HUES48 (cell line): ENCODE data around the gene NPC1L1.

Experiments used
- H3K27ac ChIP-seq: one replicate; pipeline ENCODE4 v1.7.0; 2013; ENCODE audit warnings: low read depth, low read length, inconsistent platforms
- H3K27me3 ChIP-seq: 2 replicates; pipeline ENCODE4 v1.6.1; 2013; ENCODE audit warnings: mild to moderate bottlenecking, low read length; ENCODE audit not compliant: control insufficient read depth, insufficient read depth
- H3K36me3 ChIP-seq: 2 replicates; pipeline ENCODE4 v1.6.1; 2013; ENCODE audit warnings: low read length; ENCODE audit not compliant: control insufficient read depth, insufficient read depth
- H3K4me1 ChIP-seq: 2 replicates; pipeline ENCODE4 v1.6.1; 2013; ENCODE audit warnings: mild to moderate bottlenecking, low read length; ENCODE audit not compliant: control insufficient read depth, insufficient read depth
- H3K4me3 ChIP-seq: 2 replicates; pipeline ENCODE4 v1.5.1; 2013; ENCODE audit warnings: mild to moderate bottlenecking, low read depth, low read length
- H3K9ac ChIP-seq: 2 replicates; pipeline ENCODE4 v1.6.1; 2013; ENCODE audit warnings: mild to moderate bottlenecking, low read depth, low read length, moderate library complexity
- H3K9me3 ChIP-seq: 2 replicates; pipeline ENCODE4 v1.6.1; 2013; ENCODE audit warnings: low read length; ENCODE audit not compliant: control insufficient read depth, insufficient read depth

The NPC1L1 gene

DNA sequence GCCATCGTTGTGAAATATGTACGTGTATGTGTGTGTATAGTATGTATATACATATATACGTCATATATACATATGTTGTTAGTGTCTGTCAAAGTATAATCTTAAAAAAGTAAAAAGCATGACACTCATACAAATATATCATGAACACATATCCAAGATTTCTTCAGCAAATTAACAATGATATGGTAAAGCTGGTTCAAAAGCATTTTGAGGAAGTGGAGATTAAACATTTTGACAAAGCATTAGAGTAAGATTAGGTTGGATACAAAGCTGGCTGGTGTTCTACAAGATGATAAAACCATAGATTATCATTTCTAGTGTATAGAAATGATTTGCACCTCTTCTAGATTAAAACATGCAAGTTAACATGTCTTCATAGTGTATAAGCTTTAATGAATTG lies 49.9 kb downstream of the NPC1L1 start:
- Histone ChIP-seq H3K9ac (peak overlapping the region; percentile 97), H3K27me3 (no peaks in the 10 kb centered on the region), H3K4me3 (peak overlapping the region; percentile 96), H3K27ac (peak overlapping the region; percentile 100), H3K36me3 (no peaks in the 10 kb centered on the region), H3K9me3 (no peaks in the 10 kb centered on the region), H3K4me1 (peaks cover 9% of the 10 kb centered on the region; the same call in 1 of the 2 replicates)

DNA sequence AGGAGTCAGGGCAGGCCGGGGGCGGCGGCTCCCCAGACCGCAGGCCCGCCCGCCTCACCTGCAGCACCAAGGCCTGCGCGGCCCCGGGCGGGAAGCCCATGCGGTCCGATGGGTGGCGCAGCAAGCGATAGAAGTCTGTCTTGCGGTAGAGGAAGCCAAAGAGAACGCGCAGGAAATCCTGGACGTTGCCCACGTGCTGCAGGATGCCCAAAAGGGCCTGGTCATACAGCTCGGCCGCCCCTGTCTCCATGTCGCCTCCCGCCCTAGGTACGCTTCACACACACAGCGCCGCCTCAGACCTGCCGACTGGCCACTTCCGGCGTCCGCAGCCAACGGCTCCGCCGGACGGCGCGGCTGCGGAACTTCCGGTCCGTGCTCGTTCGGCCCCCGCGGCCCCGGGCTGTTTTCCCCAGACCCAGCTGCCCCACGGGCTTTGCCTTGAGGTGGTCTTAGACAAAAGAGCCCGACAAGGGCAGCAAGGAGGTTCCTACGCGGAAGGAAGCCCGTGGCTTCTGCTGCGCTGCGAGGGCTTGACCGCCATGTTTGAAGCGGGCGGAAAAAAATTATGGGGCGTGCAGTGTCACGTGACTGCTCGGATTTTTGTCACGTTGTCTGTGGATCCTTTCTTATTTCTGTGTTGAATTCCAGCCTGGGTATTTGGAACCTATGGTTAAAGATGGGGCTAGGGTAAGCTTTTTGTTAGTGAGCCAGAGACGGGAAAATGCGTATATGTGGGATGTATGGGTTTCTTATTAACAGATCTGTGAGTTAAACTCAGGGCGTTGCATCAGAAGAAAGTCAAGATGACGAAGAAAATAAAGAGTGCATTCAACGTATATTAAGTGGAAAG lies 50.6 kb downstream of the NPC1L1 start, which contains the start of gene NUDCD3:
Gene NUDCD3 (minus strand): TSS at position 308 of the 850 bp plus-strand sequence. CDS start 58 bp downstream, at position 250.
- no peaks in the 10 kb centered on the region for H3K9me3 ChIP-seq
- peaks cover 2% of the 10 kb centered on the region; the same call in 1 of the 2 replicates for H3K36me3 ChIP-seq
- H3K4me1 ChIP-seq: peaks cover 9% of the 10 kb centered on the region; the same call in 1 of the 2 replicates
- peak within 1 kb of the TSS; percentile 97 for H3K9ac ChIP-seq
- peak within 1 kb of the TSS; percentile 100 for H3K27ac ChIP-seq
- peak within 1 kb of the TSS; percentile 96 for H3K4me3 ChIP-seq
- H3K27me3 ChIP-seq: no peaks in the 10 kb centered on the region

DNA sequence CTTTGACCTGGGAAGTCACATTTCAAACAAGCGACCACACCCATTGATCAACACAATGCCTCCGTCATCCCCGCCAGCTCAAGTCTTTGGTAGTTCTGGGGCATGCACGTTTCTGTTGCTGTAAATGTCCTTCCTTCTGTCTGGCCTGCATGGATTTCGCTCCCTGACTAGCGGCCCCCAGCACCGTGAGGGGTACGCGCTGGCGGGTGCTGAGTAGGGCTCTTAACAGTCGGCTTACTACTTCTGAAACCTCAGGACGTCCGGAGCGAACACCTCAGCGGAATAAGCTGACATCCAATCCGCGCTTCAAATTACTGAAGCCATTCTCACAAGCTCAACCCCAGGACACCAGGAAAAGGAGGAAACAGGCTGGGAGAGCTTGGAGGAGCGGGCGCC lies 51.2 kb downstream of the NPC1L1 start:
- Histone ChIP-seq H3K27ac (peak overlapping the region; percentile 100), H3K27me3 (no peaks in the 10 kb centered on the region), H3K4me1 (peaks cover 9% of the 10 kb centered on the region; the same call in 1 of the 2 replicates), H3K36me3 (peaks cover 8% of the 10 kb centered on the region), H3K9me3 (no peaks in the 10 kb centered on the region), H3K9ac (peak overlapping the region; percentile 97), H3K4me3 (peak overlapping the region; percentile 96)

DNA sequence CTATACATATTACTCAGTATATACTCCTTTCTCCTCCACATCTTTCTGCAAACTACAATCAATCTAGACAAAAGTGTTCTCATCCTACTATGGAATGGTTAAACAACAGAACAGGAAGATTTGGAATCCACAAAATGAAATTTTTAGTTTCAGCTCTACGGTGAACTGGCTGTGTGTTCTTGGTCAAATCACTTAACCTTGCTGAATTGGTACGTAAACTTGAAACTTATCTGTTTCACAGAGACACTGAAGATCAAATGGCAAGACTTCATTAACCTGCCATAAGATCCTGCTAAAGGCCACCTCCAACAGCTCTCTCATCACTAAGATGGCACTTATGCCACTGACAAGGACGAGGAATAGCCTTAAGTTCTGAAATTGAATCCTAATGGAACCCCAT lies 52.2 kb downstream of the NPC1L1 start:
- Histone ChIP-seq H3K36me3 (peaks cover 18% of the 10 kb centered on the region), H3K9ac (no peak overlapping the region), H3K4me3 (peak overlapping the region; percentile 96), H3K9me3 (no peaks in the 10 kb centered on the region), H3K27me3 (no peaks in the 10 kb centered on the region), H3K27ac (no peak overlapping the region), H3K4me1 (peaks cover 9% of the 10 kb centered on the region; the same call in 1 of the 2 replicates)

DNA sequence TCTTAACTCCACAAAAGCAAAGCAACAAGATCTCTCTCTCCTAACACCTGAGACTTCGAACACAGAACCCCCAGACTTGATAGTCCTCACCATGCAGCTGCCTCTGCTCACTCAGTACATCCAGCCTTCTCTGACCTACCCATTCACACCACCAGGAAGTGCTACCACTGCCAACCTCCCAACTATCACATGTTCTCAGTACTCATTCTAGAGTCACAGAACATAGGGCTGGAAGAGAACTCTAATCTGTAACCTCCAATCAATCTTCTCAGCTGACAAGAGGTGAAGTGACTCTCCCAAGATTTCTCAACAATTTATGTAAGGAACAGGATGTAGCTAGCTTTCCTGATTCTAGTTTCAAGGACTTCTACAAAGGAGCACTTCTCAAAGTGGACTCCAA lies 54.4 kb downstream of the NPC1L1 start:
- Histone ChIP-seq H3K27ac (no peak overlapping the region), H3K36me3 (peaks cover 41% of the 10 kb centered on the region), H3K4me3 (no peak overlapping the region), H3K27me3 (no peaks in the 10 kb centered on the region), H3K9me3 (no peaks in the 10 kb centered on the region), H3K4me1 (peaks cover 9% of the 10 kb centered on the region; the same call in 1 of the 2 replicates), H3K9ac (no peak overlapping the region)

DNA sequence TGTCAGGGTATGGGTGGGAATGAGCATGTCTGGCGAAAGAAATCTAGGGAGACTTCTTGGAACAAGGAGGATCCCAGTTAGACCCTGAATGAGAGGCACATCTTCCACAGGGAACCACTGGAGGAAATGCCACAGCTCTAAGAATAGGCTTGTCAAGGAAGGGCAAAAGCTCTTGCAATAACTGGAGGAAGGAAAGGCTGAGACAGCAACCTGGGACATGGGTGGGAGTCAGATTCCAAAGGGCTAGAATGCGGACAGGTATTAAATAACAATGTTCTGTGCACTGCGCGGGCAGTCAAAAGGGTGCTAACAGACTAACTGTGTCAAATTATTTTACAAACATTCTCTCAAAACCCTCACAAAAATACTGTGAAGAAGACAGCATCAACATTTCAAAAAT lies 55.1 kb downstream of the NPC1L1 start:
- Histone ChIP-seq H3K9ac (no peak overlapping the region), H3K4me3 (no peak overlapping the region), H3K27ac (no peak overlapping the region), H3K27me3 (no peaks in the 10 kb centered on the region), H3K4me1 (peaks cover 5% of the 10 kb centered on the region; the same call in 1 of the 2 replicates), H3K36me3 (peaks cover 48% of the 10 kb centered on the region), H3K9me3 (no peaks in the 10 kb centered on the region)

DNA sequence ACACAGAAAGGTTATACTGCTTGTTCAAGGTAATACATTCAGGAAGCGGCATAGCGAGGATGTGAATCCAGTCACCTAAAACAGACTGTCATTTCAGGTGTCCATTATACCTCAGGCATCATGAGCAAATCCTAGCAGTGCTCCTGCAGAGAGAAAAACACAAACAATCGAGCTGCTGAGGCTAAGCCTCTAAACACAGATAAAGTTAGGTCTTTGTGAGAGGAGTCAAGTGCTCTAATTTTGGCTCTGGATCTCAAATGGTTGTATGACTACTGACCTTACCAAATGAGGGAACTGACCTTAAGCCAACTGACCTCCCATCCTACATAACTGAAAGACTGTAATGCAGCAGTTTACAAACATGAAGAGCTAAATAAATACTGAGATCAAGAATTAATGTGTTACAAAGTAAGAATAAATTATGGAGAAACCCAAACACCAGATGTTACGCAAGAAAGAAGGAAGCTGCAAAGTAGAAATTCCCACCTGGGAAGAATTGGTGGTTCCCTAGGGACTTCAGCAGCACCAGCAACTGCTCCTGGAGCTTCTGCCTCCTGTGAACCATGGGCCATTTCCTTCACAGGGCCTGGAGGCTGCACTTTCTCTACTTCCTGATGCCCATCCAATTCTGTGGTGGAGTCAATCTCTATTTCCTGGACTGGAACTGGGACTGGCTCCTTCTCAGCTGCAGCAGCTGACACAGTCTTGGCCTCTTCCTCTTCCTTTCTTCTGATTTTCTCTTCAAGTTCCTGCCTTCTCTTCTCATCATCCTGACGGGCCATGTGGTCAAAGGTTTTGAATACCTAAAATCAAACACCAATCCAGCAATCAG lies 56.4 kb downstream of the NPC1L1 start:
- Histone ChIP-seq H3K9ac (no peak overlapping the region), H3K4me1 (peaks cover 5% of the 10 kb centered on the region; the same call in 1 of the 2 replicates), H3K4me3 (no peak overlapping the region), H3K27ac (no peak overlapping the region), H3K36me3 (peaks cover 60% of the 10 kb centered on the region), H3K27me3 (no peaks in the 10 kb centered on the region), H3K9me3 (no peaks in the 10 kb centered on the region)

DNA sequence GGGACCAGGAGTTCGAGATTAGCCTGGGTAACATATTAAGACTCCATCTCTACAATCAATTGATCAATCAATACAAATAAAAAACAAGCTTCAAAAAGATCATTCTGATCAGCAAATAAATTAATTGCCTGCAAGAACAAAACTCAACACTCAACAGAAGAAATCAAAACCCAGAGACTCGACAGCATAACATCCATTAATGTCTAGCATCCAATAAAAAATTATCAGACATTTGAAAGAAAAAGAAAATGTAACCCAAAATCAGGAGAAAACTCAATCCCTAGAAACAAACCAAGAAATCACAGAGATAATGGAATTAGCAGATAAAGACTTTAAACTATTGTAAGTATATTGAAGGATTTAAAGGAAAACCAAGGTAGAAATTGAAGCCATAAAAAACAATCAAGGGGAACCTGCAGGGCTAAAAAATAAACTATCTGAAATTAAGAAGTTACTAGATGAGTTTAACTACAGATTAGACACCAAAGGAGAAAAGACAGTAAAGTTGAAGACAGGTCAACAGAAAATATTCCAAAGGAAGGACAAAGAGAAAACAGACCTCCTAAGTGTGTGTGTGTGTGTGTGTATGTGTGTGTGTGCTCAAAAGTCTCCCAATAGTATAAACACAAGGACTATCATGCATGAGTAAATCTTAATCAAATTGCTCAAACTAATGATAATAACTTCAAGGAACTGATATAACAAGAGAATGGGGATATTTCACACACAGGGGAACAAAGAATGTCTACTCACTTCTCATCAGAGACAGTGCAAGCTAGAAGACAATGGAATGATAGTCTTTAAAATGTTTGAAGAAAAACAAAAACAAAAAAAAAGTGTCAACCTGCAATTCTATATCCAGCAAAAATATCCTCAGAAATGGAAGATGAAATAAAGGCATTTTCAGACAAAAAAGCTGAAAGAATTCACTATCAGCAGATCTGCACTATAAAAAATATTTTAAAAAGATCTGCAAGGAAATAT lies 58.3 kb downstream of the NPC1L1 start:
- Histone ChIP-seq H3K9me3 (no peaks in the 10 kb centered on the region), H3K4me3 (no peak overlapping the region), H3K36me3 (peaks cover 77% of the 10 kb centered on the region), H3K4me1 (no peaks in the 10 kb centered on the region), H3K27me3 (no peaks in the 10 kb centered on the region), H3K27ac (no peak overlapping the region), H3K9ac (no peak overlapping the region)

DNA sequence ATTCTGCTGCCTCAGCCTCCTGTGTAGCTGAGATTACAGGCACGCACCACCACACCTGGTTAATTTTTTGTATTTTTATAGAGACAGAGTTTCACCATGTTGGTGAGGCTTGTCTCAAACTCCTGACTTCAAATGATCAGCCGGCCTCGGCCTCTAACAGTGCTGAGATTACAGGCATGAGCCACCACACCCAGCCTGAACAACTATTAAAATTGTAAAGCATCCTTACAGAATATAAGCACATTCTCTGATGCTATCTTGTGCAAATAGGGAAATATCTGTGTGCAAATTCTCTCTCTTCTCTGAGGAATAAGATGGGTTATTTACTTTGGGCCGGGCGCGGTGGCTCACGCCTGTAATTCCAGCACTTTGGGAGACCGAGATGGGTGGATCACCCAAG lies 63.2 kb downstream of the NPC1L1 start:
- H3K9ac ChIP-seq: no peak overlapping the region
- H3K9me3 ChIP-seq: no peaks in the 10 kb centered on the region
- H3K4me1 ChIP-seq: no peaks in the 10 kb centered on the region
- peaks cover 87% of the 10 kb centered on the region for H3K36me3 ChIP-seq
- peak overlapping the region; percentile 5 for H3K27ac ChIP-seq
- H3K4me3 ChIP-seq: no peak overlapping the region
- H3K27me3 ChIP-seq: no peaks in the 10 kb centered on the region
